ENCODE data around the gene LRRC10B. TPM values are rescaled to one million over a fixed set of nuclear protein-coding genes. Genes with fewer than 3 reads are reported as not detected.

The LRRC10B gene
- total and polyA plus RNA-seq, 2 donors from 2014 or later = 1.0 to 2.9 TPM

GRCh38 chr11:61468002-61468401 lies 40.5 kb upstream of the LRRC10B start:
- H3K4me1 ChIP-seq (ENCODE audit: control insufficient read depth in 2 of 3, insufficient read depth in 2 of 3, low read depth in 1 of 3, low read length in 3 of 3) = no peaks in the 10 kb centered on the region
- FAIRE-seq (no peak), DNase-seq (no peak)
- intact Hi-C loops (cut with DNase I) = no loop called here
- no peaks in the 10 kb centered on the region for H3K27me3 ChIP-seq (ENCODE audit: control insufficient read depth, insufficient read depth, low read length)
- H3K9me3 ChIP-seq (ENCODE audit: control insufficient read depth in 2 of 3, insufficient read depth in 1 of 3, low read length in 3 of 3) = no peaks in the 10 kb centered on the region
- TF ChIP-seq, protein P1, sequence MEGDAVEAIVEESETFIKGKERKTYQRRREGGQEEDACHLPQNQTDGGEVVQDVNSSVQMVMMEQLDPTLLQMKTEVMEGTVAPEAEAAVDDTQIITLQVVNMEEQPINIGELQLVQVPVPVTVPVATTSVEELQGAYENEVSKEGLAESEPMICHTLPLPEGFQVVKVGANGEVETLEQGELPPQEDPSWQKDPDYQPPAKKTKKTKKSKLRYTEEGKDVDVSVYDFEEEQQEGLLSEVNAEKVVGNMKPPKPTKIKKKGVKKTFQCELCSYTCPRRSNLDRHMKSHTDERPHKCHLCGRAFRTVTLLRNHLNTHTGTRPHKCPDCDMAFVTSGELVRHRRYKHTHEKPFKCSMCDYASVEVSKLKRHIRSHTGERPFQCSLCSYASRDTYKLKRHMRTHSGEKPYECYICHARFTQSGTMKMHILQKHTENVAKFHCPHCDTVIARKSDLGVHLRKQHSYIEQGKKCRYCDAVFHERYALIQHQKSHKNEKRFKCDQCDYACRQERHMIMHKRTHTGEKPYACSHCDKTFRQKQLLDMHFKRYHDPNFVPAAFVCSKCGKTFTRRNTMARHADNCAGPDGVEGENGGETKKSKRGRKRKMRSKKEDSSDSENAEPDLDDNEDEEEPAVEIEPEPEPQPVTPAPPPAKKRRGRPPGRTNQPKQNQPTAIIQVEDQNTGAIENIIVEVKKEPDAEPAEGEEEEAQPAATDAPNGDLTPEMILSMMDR (IDR thresholded peaks at IDR 0.05; ENCODE audit: borderline replicate concordance, extremely low read depth, insufficient read depth) = no peak
- no peak overlapping the region for H3K27ac ChIP-seq (ENCODE audit: low read depth in 2 of 2, low read length in 2 of 2)
- H3K9ac ChIP-seq (ENCODE audit: low read length in 3 of 3) = no peak overlapping the region
- H3K4me3 ChIP-seq (ENCODE audit: low read length in 3 of 3) = no peak overlapping the region
- H3K36me3 ChIP-seq (ENCODE audit: control insufficient read depth in 2 of 3, insufficient read depth in 3 of 3, low read length in 3 of 3) = peaks cover 0 to 7% (median 0%) of the 10 kb centered on the region in 3 donors

DNA sequence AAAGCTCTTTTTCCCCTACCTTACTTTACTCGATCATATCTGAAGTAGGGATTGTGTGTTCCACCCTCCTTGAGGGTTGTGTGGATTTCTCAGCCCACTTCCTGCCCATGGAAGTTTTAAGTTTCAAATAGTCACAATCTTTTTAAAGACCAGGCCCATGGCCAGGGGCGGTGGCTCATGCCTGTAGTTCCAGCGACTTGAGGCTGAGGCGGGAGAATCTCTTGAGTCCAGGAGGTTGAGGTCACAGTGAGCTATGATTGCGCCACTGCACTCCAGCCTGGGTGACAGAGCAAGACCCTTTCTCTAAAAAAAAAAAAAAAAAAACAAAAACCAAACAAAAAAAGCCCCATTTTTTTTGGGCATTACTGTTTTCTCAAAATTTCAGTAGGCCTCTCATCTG lies 36.3 kb upstream of the LRRC10B start:
- no peaks in the 10 kb centered on the region for H3K27me3 ChIP-seq (ENCODE audit: control insufficient read depth, insufficient read depth, low read length)
- no peak overlapping the region for H3K9ac ChIP-seq (ENCODE audit: low read length in 3 of 3)
- no peak overlapping the region for H3K4me3 ChIP-seq (ENCODE audit: low read length in 3 of 3)
- intact Hi-C loops (cut with DNase I) = no loop called here
- peak overlapping the region in 1 of 2 donors; percentile 7 for H3K27ac ChIP-seq (ENCODE audit: low read depth in 2 of 2, low read length in 2 of 2)
- DNase-seq = no peak
- peaks cover 0 to 7% (median 0%) of the 10 kb centered on the region in 3 donors for H3K36me3 ChIP-seq (ENCODE audit: control insufficient read depth in 2 of 3, insufficient read depth in 3 of 3, low read length in 3 of 3)
- no peaks in the 10 kb centered on the region for H3K9me3 ChIP-seq (ENCODE audit: control insufficient read depth in 2 of 3, insufficient read depth in 1 of 3, low read length in 3 of 3)
- no peak for FAIRE-seq
- TF ChIP-seq, protein P1 (IDR thresholded peaks at IDR 0.05; ENCODE audit: borderline replicate concordance, extremely low read depth, insufficient read depth) = no peak
- no peaks in the 10 kb centered on the region for H3K4me1 ChIP-seq (ENCODE audit: control insufficient read depth in 2 of 3, insufficient read depth in 2 of 3, low read depth in 1 of 3, low read length in 3 of 3)

DNA sequence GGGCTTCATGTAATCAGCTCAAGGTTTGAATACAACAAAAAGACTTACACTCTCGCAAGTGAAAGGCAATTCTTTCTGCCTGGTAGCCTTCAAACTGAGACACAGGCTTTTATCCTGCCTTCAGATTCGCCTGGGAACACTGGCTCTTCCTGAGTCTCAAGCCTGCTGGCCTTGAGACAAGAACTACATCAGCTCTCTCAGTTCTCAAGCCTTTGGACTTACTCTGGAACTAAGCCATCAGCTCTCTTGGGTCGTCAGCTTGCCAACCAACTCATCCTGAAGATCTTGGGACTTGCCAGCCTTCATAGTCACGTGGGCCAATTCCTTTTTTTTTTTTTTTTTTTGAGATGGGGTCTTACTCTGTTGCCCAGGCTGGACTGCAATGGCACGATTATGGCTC lies 35.7 kb upstream of the LRRC10B start:
- Histone ChIP-seq H3K27ac (ENCODE audit: low read depth in 2 of 2, low read length in 2 of 2) (peak overlapping the region in 1 of 2 donors; percentile 15), H3K4me3 (ENCODE audit: low read length in 3 of 3) (no peak overlapping the region), H3K9me3 (ENCODE audit: control insufficient read depth in 2 of 3, insufficient read depth in 1 of 3, low read length in 3 of 3) (no peaks in the 10 kb centered on the region), H3K9ac (ENCODE audit: low read length in 3 of 3) (no peak overlapping the region), H3K4me1 (ENCODE audit: control insufficient read depth in 2 of 3, insufficient read depth in 2 of 3, low read depth in 1 of 3, low read length in 3 of 3) (peaks cover 0 to 2% (median 0%) of the 10 kb centered on the region in 3 donors), H3K27me3 (ENCODE audit: control insufficient read depth, insufficient read depth, low read length) (no peaks in the 10 kb centered on the region), H3K36me3 (ENCODE audit: control insufficient read depth in 2 of 3, insufficient read depth in 3 of 3, low read length in 3 of 3) (peaks cover 0 to 7% (median 0%) of the 10 kb centered on the region in 3 donors)
- TF ChIP-seq, protein P1 (IDR thresholded peaks at IDR 0.05; ENCODE audit: borderline replicate concordance, extremely low read depth, insufficient read depth) = no peak
- intact Hi-C loops (cut with DNase I) = no loop called here
- DNase-seq (no peak), FAIRE-seq (no peak)

Data from kidney (tissue), 14 donors.